Stimulated activated CD4-positive, alpha-beta T cell treated with anti-CD3 and anti-CD28 coated beads, Interleukin-12 subunit alpha, Interleukin-12 subunit beta, amount 100 ng/mL, for 48 hours (primary cell): ENCODE measurements around the gene ASTL.
"Not testable (repeated sequence)": the region's sequence is repeated elsewhere in the genome, so short reads cannot be mapped to it uniquely, and the experiment has no call there.

Experiments used
- DNase-seq, 3 donors: peaks; one replicate each; pipeline ENCODE4 v3.0.0-alpha.2; 2020; ENCODE audit warnings: low read depth in 2 of 3, low spot score in 1 of 3

ASTL gene

DNA sequence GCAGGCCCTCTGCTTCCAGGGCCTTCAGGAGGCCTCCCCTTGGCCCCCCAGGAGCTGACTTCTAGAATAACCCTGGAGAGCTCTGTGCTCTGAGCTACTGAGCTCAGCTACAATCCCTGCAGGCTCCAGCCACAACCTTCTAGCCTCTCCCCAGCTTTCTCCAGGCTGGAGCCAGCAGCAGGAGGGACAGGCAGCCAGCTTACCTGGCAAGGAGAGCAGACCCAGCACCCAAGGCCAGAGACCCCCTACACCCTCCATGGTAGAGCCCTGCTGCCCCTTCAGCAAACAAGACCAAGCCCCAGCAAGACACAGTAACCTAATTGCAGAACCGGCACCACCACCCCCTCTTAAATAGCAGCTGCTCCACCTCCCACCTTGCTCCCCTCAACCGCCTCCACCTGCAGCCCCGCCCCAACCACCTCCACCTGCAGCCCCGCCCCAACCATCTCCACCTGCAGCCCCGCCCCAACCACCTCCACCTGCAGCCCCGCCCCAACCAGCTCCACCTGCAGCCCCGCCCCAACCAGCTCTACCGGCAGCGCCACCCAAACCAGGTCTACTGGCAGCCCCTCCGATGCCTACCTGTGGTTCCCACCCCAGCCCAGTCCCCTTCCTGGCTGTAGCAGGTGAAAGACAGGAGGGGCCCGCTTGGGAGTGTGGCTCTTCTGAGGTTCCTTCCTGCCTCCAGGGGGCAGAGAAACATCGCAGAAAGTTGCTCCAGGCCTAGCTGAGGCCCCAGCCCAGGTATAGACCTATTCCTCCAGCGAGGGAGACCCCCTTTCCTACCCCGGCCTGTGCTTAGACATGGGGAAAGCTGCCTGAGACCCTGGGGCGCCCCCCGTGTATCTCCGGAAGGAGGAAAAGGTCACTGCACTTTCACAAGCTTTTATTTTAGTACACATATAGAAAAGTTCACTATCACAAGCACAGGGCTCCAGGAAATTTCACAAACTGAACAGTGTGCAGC, at the start of gene ASTL:
ASTL (minus strand) TSS at position 324 of the 967 bp plus-strand sequence; CDS start at position 258, 66 bp downstream.
- no peak for DNase-seq

DNA sequence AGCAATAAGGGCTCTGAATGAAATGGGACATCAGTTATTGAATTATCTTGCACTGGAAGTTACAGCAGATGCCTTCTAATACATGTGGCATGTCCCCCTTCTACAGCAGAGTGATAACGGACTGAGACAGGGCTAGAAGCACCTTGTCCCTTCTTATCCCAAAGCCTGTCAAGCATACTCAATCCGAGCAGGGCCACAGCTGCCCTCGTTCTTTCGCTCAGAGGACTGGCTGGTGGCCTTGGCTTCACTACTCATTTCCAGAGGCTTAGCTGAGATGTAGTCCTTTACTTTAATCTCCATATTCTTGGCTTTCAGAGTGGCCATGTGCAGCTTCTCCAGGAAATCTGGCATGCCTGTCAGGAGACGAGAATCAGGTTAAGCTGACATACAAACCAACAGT, 48.3 kb upstream of the ASTL start:
- DNase-seq = no peak

DNA sequence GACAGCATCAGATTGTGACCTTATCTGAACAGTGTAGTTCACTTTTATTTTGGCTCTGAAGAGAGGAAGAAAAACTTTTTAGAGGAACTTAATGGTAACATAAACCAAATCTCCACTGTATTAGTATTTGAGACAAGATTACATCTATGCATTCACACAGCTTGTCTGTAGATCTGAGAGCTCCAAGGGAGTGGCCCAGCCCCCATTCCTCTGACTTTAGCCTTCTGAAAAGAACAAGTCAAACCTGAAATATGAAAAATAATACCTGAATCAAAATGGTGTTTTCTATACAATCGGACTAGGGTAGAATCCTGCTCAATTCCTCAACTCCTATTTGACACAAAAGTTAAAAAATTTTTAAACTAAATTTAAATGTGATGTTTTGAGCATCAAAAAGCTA, 47.2 kb upstream of the ASTL start:
- no peak for DNase-seq

DNA sequence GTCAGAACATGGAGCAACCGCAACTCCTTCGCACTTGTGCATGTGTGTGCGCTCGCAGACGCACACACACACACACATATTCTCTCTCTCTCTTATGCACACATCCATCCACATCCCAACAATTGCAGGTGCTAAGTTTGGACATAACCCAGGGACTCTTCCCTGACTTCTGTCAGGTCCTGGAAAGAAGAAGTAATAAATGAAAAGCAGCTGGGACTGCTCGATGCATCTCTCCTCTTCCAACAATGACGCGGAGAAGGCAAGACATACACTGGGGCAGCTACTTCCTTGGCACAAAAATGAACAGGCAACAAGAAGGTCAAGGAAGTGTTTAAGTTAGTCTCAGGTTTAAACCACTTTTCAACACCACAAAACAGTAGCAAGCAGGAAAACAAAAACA, 46.7 kb upstream of the ASTL start:
- no peak for DNase-seq

DNA sequence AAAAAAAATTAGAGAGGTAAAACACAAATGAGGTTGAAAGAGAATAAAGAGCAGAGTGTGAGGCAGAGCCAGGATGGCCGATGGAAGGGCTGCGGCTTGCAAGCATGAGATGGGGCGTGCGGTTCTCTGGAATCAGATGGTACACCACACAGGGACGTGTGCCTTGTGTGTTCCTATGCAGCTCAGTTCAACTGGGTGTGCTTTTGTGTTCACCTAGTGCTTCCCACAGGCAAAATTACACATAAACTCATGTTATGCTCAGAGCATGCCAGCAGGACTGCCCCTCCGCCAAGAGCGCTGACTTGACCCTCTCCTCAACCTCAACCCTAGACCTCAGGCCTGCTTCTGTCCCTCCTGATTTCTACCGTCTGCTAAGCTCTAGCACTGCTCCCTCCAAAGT, 45.9 kb upstream of the ASTL start:
- no peak for DNase-seq

DNA sequence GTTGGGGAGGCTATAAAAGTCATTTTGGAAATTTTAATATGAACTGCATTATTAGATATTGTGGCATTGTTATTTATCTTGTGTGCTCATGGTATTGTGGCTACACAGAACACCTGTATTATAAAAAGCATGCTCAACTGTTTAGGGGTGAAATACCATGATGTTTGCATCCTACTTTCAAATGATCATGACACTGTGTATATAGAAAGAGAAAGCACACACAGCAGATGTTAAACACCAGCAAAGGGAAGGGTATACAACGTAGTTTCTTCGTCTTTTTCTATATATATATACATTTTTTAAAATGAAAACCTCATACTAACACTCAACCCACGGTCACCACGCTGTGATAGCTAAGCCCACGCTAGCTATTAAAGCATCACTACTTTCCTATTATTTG, 43.2 kb upstream of the ASTL start:
- DNase-seq = no peak

DNA sequence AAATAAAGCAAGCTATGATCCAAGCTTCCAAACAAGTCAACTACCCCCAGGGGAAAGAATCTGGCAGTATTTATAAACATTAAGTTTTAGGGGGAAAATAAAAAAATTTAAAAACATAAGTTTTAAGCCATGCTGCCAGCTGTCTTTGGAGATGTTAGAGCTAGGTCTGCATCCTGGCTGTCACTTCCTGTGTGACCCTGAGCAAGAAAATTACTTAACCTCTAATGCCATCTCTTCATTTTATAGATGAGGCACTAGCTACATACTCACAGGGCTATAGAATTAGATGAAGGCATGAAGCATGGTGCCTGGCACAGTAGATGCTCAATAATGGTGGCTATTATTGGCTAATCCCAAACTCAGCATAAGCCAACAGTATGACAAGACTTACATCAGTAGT, 42.2 kb upstream of the ASTL start:
- no peak for DNase-seq

DNA sequence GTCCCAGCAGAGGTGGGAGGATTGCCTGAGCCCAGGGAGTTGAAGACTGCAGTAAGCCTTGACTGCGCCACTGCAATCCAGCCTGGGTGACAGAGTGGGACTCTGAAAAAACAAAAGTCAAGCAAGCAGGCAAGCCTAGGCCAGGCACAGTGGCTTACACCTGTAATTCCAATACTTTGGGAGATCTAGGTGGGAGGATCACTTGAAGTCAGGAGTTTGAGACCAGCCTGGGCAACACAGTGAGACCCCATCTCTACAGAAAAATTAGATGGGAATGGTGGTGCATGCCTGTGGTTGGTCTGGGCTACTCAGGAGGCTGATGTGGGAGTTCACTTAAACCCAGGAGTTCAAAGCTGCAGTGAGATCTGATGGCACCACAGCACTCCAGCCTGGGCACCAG, 41.7 kb upstream of the ASTL start:
- DNase-seq = no peak

DNA sequence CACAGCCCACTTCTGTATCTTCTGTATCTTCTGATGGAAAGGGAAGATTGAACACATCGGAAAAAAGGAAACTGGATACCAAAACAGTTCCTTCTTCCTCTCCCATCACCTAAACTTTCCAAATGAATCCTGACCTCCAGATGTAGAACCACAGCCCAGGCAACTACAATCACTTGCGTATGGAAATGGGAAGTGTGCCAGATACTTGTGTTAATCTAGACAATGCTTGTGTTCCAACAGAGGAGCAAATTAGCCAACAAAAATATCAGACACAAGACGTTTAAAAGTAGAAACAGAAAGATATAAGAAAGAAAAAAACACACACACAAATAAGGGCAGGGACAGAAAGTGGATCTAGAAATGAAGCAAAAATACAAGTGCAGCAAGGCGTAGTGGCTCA, 38.4 kb upstream of the ASTL start:
- no peak for DNase-seq

DNA sequence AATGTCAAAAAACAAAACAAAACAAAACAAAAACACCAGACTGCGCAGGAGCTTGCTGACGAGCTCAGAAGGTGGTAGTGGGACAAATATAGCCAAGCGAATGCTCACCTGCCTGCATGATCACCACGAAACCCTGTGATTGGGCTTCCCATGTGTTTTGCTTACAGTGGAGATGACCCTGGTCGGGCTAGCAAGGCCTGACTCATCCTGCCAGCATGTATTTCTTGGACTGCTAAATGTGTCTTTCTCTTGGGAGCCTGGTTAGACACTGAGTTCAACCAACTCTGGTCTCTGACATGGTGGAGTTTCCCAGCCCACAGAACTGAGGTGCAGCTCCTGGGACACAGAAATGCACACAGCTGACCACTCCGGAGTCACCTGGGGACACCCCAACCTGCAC, 37.6 kb upstream of the ASTL start:
- no peak for DNase-seq

DNA sequence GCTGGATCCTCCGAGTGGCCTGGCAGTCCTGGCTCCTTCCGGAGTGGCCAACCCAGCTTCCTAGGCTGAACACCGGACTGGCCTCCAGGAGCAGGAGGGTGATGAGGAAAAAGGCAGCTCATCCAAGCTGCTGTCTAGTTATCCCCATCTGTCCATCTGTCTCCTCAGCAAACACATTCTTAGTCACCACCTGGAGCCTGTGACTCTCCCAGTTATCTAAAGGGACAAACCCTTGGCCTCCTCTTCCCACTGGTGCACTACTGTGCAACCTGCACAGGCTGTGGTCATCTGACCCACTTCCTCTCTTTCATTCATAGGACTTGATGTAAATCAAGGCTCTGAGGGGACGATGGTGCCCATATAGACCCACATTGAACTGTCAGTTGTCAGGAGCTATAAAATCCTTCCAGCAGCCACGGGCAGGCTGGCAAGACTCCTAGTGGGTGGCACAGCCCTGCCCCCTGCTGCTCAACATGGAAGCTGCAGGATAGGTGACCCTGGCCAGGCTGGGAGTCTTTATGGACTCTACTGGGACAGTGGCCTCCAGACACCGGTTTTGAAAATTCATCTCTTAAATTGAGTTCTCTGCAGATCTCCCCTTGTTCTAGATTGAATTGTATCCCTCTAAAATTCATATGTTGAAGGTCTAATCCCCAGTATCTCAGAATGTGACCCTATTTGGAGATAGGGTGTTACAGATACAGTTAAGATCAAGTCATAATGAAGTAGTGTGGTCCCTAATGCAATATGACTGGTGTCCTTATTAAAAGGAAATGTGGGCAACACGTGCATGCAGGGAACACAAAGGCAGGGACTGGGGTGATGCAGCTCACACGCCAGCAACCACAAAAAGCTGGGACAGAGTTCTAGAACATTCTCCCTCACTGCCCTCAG, 36.2 kb upstream of the ASTL start:
- peak; percentile 71 to 84 (median 76) for DNase-seq

DNA sequence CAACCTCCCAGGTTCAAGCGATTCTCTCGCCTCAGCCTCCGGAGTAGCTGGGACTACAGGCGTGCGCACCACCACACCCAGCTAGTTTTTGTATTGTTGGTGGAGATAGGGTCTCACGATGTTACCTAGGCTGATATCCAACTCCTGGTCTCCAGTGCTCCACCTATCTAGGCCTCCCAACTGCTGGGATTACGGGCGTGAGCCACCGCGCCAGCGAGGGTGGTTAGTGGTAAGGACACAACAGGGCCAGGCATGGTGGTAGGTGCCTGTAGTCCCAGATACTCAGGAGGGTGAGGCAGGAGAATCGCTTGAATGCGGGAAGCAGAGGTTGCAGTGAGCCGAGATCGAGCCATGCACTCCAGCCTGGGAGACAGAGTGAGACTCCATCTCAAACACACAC, 33.5 kb upstream of the ASTL start:
- DNase-seq = no peak

DNA sequence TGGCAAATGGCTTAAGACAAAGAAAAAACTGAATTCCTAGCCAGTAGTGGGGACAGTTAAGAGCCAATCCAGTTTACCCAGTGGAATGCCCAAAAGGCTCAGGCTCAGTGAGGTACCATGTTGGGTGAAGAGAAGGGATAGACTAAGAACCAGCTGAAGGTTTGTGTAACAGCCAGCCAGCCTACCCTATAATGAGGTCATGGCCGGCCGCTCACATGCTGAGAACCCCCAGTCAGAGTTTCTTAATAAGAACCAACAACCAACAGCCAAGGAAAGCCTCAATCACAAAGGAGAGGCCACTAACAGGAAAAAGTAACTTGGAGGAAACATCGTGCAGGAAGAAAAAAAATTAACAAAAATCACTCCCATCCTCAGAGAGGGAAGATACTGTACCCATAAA, 32.3 kb upstream of the ASTL start:
- no peak for DNase-seq

DNA sequence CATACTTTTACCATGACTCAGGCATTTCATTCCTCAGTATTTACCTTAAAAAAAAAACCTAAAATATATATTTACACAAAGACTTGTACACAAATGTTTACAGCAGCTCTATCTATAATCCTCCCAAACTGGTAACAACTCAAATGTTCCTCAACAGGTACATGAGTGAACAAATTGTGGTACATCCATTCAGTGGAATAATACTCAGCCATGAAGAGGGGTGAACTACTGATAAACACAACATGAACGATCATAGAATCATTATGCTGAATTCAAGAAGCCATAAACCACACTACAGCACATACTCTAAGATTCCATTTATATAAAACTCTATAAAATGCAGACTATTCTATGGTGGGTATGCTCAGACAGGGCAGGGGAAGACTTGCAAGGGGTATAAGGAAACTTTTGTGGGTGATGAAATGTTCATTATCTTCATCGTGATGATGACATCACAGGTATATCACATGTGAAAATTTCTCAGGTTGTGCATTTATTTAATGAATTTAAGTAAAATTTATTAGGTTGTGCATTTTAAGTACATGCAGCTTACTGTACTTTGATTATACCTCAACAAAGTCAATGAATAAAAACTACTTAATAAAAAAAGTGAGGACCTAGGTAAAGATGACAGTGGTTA, 31.7 kb upstream of the ASTL start:
- no peak for DNase-seq

DNA sequence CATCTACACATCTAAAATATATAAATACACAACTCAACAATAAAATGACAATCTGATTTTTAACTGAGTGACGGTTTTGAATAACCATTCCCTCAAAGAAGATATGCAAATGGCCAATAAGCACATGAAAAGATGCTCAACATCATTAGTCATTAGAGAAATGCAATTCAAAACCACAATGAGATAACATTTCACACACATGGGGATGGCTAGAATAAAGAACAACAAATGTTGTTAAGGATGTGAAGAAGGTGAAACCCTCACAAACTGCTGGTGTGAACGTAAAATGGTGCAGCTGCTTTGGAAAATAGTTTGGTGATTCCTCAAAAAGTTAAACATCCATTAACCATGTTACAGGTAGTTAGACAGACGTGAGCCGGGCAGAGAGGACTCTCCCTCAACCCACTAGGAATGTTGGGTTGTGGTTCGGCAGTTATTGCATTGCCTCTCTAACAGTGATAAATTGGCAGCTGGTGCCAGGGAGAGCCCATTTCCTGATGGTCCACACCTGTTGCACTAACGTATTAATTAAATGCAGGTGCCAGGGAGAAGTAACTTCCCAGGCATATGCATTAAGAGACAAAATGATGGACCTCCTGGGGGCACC, 29.2 kb upstream of the ASTL start:
- no peak for DNase-seq

DNA sequence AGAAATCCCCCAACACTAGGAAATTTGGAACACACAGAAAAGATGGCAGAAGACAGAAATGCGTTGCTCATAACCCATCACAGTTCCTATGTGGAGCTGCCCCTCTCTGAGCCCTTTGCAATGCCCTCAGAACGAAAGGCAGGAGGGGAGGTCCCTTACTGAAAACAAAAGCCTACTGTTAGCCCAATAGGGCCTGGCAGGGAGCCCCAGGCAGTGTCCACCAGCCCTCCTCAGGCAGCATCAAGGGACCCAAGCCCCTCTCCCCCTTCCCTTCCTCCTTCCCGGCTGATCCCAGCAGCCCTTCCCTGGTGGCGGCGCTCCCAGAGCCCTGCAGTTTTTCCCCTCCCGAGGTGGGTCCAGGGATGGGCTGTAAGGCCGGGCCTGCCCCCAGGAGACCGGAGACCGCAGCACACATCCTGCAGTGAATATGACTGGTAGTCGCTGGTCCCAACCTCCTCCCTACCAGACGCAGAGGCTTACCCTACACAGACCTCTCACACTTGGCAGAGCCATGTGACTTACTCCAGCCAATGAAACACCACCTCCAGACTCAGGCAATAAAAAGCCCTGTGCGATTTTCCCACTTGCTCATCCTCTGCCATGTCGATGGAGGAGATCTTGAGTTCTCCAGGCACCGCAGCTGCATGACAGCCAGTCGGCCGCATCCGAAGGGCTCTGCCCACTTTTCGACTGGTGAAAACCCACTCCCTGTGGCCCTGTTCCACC, 26.3 kb upstream of the ASTL start:
- DNase-seq = no peak

DNA sequence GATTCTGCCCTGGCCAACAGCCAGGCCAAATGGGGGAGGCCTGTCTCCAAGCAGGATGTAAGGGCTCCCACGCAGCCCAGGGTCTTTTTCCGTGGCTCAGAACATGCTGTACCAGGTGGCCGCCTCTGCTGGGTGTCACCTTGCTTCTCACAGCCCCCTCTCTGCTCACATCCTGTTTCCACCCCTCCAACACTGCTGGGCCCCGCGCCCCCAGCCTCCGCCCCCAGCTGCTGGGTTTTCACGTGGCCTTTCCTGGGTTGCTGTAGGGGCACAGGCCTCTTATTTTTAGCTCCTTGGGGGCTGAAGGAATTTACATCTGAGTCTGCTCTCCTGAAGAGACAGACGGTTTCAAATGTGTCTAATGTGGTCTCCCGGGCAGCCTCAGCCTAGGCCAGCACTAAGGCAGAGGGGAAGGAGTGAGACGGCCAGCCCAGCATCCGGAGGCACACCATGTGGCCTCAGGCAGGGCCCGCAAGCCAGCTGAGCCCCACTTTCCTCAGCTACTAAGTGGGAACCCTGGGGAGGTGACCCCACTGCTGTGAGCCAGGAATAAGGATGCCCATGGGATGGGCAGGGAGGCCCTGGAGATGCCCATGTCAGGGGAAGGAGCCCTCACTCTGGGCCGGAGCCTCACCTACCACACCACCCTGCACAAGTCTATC, 25.6 kb upstream of the ASTL start:
- peak in 1 of 3 donors; percentile 78 for DNase-seq

DNA sequence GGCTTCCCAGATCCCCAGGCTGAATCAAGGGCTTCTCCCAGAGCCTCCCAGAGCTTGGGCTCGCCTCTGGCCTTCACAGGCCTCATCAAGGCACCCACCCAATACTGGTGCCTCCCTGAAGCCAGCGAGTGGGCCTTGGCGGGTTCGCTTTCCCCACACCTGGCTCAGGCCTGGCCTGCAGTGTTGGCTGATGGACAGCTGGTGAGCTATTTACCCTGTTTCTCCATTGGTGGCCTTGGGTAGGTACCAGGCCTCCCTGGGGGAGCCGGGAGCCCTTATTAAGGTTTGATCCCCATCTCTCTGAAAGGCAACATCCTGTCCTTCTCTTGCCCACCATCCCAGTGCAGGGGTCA, 25.1 kb upstream of the ASTL start:
- no peak for DNase-seq

DNA sequence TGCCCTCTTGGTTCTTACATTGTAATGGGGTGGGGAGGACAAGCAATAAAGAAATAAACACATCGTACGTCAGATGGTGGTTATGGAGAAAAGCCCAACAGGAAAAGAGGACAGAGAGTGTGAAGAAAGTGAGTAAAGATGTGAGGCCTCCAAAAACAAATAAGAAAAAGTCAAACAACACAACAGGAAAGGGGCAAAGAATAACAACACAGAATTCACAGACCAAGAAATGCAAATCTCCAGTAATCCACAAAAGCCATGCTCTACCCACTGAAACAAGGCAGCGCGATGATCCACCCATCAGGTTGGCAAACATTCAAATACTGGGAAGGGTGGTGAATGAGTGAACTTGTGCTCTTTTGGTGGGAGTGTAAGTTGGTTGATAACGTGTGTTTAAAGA, 23.6 kb upstream of the ASTL start:
- DNase-seq = no peak

DNA sequence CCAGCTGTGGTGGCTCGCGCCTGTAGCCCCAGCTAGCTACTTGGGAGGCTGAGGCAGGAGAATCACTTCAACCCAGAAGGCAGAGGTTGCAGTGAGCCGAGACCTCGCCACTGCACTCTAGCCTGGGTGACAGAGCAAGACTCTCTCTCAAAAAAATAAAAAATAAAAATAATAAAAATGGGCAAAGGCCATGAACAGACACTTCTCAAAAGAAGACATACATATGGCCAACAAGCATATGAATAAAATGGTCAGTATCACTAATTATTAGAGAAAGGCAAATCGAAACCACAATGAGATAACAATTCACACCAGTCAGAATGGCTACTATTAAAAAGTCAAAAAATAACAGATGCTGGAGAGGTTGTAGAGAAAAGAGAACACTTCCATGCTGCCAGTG, 22.1 kb upstream of the ASTL start:
- not testable (repeated sequence) for DNase-seq
